Amygdala (tissue), 56 donors: ENCODE data around the gene STAC3.
A peak's percentile ranks its signal among the peaks of the same experiment; 100 is the strongest.

Experiments
- DNase-seq, 56 donors: peaks; one replicate each; lab custom pipeline; 2025; lab: John Stamatoyannopoulos, UW

Gene STAC3

DNA sequence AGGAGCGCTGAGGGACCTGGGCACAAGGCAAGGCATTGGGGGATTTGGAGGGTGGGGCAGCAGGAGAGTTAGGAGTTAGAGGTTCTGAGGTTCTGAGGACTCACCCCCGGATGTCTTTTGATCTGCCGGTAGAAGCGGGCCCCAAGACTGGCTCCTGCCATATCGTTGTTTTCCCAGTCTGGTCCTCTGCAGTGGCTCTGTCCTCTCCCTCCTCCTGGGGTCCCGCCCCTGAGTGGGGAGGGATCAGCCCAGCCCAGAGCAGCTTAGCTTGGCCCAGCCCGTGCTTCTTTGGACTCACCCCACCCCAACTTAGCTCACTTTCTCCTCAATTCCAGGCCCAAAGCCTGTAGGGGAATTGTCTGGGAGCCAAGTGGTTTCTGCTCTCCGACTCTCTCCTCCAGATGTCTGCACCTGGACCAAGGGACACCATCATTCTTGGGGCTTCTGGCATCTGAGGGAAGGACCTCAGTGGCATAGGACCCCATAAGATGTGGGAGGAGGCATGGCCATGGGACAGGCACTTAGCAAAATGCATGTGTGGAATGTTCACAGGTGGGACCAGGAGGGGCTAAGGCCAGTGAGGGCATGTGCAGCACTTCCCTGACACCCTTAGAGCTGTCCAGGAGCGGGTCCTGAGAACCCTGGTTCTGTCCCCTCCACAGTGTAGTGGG is 13.9 kb downstream of the STAC3 start:
- no peak for DNase-seq

DNA sequence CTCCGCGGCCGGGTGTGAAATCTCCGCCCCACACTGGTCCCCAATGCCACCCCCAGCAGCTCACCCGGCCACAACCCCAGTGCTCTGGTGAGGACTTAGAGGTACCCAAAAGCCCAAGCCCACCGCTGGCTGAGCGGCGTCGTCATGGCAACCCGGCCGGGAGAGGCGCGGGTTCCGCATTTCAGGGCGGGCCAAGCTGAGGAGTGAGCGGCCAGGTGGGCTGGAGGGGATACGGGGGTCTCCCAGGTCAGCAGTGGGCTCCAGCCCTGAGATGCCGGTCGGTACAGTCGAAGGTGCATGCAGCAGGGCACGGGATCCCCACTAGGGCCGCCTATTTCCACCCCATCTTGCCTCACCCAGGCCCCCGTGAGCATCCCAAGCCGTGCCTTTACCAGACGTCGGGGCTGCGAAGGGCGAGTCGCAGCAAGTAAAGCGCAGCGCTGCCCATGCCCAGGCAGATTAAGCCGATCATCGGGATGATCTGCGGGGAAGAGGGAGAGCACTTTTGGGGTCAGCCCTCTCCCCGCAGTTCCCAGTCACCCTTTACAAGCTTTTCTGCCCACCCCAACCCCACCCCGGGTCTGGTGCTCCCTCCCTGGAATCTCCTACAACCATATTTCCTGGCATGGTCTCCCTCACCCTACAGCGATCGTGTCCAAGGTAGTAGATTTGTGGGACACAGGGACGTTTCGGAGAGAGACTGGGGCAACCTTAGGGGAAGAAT is 14.6 kb downstream of the STAC3 start:
- no peak for DNase-seq

DNA sequence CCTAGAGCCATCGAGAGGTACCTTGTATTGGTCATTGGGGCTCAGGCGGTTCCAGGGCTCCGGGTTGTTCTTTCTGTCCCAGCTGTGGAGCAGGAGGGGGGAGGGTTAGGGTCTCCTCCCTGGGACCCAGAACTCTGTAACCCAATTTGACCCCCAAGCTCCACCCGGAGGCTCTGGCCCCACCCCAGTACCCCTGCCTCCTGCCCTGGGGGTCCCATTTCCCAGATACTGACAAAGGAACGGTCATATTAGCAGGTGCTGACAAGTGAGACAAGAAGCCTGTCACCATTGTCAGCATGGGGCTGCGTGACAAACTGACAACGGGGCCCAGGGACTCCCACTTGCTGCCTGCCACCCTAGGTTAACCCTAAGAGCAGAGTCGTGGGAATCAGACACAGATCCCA is 15.3 kb downstream of the STAC3 start:
- DNase-seq, result no peak

DNA sequence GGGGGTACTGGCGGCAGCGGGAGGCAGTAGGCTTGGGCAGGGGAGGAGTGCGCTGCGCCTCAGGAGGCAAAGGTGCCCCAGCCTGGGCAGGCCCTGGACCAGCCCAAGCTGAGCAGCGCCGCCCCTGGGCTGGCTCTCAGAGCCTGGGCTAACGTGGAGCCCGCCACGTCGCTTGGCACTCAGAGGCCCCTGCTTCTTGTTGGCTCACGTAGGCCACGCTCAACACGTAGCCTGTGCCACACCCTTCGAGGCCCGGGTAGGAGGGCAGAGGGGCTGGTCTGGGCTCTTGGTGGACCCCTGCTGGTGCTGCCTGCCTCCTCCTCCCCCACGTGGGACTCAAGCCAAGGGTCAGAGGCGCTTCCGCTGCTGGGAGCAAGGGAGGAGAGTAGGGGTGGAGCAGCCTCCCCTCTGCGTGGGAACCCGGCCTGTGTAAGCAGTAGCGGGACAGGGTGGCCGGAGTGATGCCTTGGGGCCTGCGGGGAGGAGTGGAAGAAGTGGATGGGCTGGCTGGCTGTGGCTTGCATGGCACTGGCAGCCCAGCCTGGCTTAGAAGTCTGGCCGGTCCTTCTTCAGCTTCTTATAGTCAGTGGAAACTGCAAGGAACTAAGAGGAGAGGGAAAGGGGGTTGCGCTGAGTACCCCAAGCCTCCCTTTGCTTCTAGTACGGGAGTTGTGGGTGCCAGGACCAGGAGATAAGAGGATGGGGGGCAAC is 15.8 kb downstream of the STAC3 start:
- peak in 1 of 56 donors; percentile 17 for DNase-seq

DNA sequence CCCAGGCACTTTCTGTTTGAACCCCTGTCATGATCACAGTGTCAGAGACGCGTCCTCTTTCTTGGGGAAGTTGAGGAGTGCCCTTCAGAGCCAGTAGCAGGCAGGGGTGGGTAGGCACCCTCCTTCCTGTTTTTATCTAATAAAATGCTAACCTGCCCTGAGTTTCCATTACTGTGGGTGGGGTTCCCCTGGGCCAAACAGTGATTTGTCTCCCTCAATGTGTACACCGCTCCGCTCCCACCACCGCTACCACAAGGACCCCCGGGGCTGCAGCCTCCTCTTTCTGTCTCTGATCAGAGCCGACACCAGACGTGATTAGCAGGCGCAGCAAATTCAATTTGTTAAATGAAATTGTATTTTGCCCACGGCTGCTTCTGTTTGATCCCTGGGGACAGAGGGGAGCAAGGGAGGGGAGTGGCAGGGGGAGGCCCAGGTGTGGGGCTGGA is 16.4 kb downstream of the STAC3 start:
- no peak for DNase-seq

DNA sequence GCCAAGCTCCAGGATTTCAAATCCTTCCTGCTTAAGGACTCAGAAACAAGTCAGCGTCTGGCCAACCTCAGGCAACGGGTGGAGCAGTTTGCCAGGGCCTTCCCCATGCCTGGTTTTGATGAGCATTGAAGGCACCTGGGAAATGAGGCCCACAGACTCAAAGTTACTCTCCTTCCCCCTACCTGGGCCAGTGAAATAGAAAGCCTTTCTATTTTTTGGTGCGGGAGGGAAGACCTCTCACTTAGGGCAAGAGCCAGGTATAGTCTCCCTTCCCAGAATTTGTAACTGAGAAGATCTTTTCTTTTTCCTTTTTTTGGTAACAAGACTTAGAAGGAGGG is 16.8 kb downstream of the STAC3 start:
- no peak for DNase-seq

DNA sequence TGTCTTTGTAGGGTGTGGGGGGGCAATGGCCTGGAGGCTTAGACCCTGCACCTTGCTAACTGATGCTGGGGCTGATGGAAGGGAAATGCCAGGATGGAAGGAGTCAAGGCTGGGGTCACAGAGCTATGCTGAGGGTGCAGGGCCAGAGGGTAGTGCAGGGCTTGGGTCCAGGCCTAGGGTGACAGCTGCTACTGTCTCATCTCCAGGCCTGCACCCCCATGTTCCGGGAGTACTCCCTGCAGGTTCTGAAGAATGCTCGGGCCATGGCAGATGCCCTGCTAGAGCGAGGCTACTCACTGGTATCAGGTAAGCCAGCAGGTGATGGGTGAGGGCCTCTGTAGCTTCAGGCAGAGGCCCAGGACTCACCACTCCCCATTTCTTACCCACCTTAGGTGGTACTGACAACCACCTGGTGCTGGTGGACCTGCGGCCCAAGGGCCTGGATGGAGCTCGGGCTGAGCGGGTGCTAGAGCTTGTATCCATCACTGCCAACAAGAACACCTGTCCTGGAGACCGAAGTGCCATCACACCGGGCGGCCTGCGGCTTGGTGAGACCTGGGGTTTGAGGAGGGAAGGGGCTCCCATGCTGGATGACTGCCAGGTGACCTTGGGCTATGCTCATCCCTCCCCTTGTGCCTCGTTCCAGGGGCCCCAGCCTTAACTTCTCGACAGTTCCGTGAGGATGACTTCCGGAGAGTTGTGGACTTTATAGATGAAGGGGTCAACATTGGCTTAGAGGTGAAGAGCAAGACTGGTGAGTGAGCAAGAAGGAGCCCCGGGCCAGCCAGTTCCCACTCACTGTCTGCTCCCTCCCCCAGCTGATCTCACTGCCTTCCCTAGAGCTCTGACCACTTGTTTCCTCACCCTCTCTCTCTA is 17.4 kb downstream of the STAC3 start:
- no peak for DNase-seq

DNA sequence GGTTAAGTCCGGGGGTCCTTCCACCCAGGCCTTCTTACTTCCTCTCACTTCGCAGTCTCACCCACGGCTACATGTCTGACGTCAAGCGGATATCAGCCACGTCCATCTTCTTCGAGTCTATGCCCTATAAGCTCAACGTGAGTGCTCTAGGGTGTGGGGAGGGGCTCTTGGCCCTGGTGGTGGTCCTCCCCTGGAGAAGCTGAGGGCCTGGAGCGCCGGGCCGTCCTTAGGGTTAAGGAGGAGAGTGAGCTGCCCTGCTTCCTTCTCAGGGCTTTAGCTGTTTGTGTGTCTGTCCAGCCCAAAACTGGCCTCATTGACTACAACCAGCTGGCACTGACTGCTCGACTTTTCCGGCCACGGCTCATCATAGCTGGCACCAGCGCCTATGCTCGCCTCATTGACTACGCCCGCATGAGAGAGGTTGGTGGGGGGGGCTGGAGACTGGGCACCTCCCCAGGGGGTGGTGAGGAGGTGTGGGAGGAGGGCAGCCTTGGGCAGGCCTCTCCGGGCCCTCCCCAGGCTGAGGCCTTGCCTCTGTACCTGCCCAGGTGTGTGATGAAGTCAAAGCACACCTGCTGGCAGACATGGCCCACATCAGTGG is 18.7 kb downstream of the STAC3 start:
- no peak for DNase-seq

DNA sequence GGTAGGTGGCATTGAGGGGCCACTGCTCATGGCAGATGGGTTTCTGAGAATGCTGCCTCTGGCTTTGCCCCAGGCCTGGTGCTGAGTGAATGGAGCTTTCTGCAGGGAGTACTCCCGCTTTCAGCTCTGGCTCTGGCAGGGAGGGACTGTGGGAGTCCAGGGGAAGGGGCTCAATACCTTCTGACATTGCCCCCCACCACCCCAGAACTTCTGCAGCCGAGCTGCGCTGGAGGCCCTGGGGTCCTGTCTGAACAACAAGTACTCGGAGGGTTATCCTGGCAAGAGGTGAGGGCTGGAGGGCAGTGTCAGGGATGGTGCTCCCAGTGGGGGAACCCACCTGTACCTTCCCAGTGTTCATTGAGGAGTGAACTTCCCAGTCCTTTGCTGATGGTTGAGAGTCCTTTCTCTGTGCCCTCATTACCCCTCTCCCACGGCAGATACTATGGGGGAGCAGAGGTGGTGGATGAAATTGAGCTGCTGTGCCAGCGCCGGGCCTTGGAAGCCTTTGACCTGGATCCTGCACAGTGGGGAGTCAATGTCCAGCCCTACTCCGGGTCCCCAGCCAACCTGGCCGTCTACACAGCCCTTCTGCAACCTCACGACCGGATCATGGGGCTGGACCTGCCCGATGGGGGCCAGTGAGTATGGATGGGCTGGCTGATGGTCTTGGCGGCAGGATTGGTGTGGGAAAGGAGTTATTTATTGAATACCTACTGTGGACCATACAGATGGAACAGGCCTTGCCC is 19.5 kb downstream of the STAC3 start:
- DNase-seq, result no peak

DNA sequence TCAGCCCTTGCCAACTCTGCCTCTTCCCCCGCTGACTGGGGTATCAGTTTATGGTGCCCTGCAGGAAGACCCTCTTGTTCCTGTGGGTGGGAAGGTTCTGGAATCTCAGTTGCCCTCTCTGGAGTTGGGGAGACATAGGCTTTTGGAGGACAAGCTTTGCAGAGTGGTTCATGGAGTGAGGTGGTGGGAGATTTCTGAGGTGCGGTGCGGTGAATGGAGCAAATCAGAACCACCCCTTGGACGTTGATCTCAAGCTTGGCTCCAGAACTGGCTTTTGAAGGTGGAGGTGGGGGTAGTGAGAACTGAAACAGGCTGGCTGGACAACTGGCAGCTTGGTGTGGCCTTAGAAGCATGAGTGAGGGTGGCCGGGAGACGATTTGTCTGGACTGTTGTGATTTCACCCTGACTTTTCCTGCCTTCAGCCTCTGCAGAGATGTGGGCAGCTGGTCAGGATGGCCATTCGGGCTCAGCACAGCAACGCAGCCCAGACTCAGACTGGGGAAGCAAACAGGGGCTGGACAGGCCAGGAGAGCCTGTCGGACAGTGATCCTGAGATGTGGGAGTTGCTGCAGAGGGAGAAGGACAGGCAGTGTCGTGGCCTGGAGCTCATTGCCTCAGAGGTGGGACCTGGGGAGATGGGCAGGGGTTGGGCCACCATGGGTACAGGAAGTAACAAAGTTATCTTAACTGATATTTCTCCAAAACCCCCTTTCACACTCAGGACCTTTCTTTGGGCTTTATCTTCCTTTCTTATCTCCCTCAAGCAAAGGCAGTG is 20.4 kb downstream of the STAC3 start:
- DNase-seq, result no peak

DNA sequence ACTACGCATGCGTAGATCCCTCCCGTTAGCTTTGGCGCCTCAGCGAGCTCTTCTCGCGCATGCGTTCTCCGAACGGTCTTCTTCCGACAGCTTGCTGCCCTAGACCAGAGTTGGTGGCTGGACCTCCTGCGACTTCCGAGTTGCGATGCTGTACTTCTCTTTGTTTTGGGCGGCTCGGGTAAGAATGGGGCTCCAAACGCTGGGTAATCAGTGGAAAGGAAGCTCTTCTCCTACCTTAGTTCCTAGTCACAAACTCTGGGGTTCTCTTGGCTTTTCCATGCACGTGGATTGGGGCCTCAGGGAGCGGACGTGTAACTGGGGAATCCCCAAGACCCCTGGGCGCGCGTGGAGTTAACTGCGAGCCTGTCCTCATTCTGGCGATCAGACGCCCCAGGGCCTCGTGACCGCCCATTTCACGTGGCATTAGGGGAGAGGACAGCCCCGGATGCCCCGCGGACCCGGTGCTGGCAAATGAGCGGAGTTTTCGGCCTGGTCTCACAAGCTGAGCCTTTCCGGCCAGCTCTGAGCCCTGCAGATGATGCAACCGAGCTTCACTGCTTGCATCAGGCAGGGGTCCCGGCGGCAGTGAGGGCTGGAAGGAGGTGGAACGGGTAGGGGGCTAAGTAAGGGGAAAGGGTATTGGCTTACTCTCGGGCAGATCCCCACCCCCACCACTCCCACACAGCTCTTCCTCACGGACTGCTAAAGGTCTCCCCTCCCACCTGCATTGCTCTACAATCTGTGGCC is 21.2 kb downstream of the STAC3 start, which contains the start of gene SHMT2:
SHMT2 (plus strand) TSS at position 78 of the 747 bp plus-strand sequence; CDS start at position 146, 68 bp downstream.
- DNase-seq, result peak; percentile 54 to 93 (median 84)

DNA sequence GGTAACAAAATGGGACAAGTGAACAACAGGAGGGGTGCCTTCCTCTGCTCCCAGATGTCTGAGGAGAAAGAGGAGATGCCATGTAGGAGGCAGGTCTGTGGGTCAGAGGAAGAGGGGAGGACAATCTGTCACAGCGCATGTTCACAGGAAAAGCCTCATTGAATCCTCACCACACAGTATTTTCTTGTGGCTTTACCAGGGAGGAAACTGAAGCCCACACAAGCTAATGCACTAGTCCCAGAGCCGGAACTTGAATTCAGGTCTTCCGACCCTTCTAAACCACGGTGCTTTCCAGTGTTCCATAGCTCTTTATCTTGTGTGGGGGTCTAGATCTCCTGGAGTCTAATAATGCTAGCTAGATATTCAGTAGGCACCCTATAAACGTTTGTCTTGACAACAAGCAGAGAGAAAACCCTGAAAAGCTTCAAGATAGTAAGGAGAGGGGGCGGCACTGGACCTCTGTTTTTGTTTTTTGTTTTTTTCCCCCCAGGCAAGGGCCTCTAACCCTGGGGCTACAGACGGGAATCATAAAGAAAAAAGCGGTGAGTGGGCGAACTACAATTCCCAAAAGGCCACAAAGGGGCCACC is 21.8 kb downstream of the STAC3 start:
- no peak for DNase-seq

DNA sequence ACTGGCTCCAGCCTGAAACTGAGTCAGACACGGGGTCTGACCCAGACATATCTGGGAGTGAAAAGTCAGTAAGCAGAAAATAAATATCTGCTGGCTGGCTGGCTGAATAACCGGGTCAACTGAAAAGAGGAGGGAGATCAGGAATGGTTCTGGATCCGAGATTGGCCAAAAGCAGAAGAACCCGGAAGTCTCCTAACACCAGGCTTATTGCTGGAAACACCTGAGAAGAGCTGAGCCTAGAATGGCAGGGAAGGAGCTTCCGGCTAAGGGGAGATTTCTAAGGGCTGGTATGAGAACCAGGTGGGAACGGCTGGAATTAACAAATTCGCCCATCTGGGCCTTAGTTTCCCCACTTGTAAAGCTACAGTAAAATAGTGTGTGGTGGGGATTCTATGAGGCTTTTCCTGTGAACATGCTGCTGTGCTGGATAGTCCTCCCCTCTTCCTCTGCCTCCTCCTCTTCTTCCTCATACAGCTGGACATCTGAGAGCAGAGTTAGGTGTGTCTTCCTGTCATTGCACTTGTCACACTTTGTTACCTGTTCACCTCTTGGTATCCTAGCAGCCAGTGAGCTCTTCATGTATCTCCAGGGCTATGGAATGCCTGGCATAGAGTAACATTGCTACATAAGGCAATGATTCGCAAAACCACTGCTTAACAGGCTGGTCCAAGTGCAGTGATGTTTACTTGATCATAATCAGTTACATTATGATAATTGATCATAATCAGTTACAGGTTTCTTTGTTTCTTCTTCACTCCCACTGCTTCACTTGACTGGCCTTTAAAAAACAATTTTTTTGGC is 23.5 kb downstream of the STAC3 start:
- no peak for DNase-seq

DNA sequence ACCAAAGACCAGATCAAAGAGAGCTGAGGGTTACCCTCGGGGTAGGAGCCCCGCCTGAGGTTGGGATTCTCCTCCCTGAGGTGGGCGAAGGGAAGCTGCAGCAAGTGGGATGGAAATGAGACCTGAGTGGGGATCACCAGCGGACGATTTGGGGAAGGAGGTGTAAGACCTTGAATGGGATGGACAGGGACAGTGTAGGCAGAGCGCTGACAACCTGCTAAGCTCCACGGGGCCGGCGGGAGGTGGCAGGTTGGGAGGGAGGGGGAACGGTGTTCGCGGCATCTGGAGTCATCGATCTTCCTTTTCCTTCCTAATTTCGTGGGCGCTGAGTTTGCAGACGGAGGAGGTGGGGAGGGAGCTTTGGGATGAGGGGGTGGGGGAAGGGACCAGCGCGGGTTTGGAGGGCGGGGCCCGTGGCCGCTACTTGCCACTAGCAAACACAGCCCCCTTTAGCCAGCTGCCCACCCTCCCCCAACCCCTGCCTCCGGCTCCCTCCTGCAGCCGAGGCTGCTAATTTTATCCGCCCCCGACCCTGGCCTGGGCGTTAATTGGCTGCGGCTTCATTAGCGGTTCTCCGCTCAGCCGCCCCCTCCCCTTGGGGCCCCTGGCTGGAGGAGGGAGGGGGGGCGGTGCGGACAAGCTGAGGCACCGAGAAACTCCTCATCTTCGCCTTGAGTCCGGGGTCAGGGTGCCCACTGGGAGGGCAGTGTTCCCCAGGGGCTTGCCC is 24.2 kb downstream of the STAC3 start:
- peak in 2 of 56 donors; percentile 15 to 20 for DNase-seq

DNA sequence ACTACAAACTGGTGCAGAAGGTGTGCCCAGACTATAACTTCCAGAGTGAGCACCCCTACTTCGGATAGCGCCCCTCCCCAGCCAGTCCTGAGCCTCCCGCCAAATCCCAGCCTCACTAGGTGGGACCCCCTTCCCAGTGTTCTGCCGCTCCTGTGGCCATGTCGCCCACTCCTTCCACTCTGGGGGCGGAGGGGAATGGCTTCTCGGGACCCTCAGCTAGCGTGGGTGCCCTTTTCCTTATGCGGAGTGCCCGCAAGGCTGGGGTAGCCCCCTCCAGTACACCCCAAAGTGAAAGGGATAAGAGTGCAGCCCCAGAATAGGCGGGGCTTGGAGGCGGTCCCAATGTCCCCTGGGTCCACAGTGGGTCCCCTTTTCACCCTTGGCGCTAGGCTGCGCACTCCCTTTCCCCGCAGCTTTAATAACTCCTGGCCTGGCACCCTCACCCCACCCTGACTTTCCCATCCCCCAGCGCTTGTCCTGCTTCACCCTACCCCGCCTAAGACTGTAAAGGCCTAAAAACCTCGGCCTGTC is 25.2 kb downstream of the STAC3 start:
- no peak for DNase-seq
